KOPT-K1 (cell line): ENCODE data around the gene EFHD1.

Source experiments
- H3K27ac ChIP-seq: fragments of 200-600 bp; sonication (generic); 2 replicates; pipeline ENCODE4 v1.5.1; 2016; ENCODE audit warnings: antibody characterized with exemption, mild to moderate bottlenecking, low read depth, low read length; ENCODE audit not compliant: poor library complexity, severe bottlenecking
- H3K36me3 ChIP-seq: fragments of 200-600 bp; sonication (generic); 2 replicates; pipeline ENCODE4 v1.5.1; 2017; ENCODE audit warnings: antibody characterized with exemption, mild to moderate bottlenecking, low read length, moderate library complexity; ENCODE audit not compliant: insufficient read depth
- H3K9me3 ChIP-seq: fragments of 200-600 bp; sonication (generic); 2 replicates; pipeline ENCODE4 v1.5.1; 2017; ENCODE audit warnings: antibody characterized with exemption, low read length, mild to moderate bottlenecking; ENCODE audit not compliant: insufficient read depth, poor library complexity, severe bottlenecking

Gene EFHD1

GRCh38 chr2:232607011-232607410 is 26.4 kb upstream of the EFHD1 start:
- Histone ChIP-seq H3K27ac (no peak overlapping the region), H3K36me3 (no peaks in the 10 kb centered on the region), H3K9me3 (no peaks in the 10 kb centered on the region)

GRCh38 chr2:232609607-232610006 is 23.8 kb upstream of the EFHD1 start:
- no peaks in the 10 kb centered on the region for H3K9me3 ChIP-seq
- H3K36me3 ChIP-seq: no peaks in the 10 kb centered on the region
- no peak overlapping the region for H3K27ac ChIP-seq

- H3K36me3 ChIP-seq: no peaks in the 10 kb centered on the region
- H3K27ac ChIP-seq: no peak overlapping the region
- no peaks in the 10 kb centered on the region for H3K9me3 ChIP-seq
These were observed 23.3 kb upstream of the EFHD1 start for GRCh38 chr2:232610081-232610480.

DNA sequence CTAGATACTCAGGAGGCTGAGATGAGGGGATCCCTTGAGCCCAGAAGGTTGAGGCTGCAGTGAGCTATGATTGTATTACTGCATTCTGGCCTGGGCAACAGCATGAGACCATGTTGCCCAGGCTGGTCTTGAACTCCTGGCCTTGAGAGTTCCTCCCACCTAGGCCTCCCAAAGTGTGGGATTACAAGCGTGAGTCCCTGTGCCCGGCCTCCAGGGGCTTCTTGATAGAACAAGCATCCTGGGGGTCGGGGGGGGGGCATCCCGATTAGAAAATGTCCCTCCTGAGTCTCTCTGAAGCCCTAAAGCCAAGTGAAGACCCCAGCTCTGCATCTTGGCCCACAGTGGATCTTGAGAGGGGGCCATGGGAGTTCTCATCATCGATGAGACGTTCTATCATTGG is 22.3 kb upstream of the EFHD1 start:
- H3K36me3 ChIP-seq: no peaks in the 10 kb centered on the region
- no peaks in the 10 kb centered on the region for H3K9me3 ChIP-seq
- no peak overlapping the region for H3K27ac ChIP-seq

DNA sequence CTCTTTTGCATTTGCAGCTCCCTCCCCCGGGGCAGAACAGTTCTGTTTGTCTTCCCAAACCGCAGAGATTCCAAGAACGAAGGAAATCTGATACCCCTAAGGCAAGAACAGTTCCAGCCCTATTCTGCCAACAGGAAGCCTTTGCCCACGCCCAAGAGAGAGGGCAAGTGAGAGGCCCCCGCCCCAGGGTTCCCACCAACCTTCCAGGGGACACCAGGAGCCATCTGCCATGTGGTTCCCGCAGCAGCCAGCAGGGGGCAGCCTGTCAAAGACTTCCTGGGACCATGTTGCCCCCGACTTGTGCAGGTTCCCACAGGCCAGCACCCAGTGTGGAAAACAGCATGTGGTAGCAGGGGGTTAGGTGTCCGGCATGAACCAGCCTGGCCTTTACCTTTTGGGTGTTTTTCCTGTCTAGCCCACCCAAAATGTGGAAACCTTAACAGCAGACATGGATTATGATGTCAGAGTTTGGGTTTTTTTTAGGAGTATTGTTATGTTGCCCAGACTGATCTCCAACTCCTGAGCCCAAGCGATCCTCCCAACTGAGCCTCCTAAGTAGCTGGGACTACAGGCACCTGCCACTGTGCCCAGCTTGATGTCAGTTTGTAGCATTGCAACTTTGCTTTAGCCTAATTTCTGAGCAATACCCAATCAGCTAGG is 21.7 kb upstream of the EFHD1 start:
- Histone ChIP-seq H3K36me3 (no peaks in the 10 kb centered on the region), H3K27ac (no peak overlapping the region), H3K9me3 (no peaks in the 10 kb centered on the region)

DNA sequence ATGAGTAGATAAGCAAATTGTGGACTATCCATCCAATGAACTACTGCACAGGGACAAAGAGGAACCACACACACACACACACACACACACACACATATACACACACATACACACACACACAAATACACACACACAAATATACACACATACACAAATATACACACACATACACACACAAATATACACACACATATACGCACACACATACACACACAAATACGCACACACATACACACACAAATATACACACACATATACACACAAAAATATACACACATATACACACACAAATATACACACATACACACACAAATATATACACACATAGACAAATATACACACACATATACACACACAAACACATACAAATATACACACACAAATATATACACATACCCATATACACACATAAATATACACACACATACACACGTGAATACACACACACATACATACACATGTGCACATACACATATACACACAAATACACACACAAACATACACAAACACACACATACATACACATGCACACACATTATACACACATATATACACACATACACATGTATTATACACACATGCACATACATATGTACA is 19.8 kb upstream of the EFHD1 start:
- H3K27ac ChIP-seq: no peak overlapping the region
- no peaks in the 10 kb centered on the region for H3K36me3 ChIP-seq
- no peaks in the 10 kb centered on the region for H3K9me3 ChIP-seq

- Histone ChIP-seq H3K36me3 (no peaks in the 10 kb centered on the region), H3K9me3 (no peaks in the 10 kb centered on the region), H3K27ac (no peak overlapping the region)
These were observed 18.1 kb upstream of the EFHD1 start for GRCh38 chr2:232615339-232615738.

DNA sequence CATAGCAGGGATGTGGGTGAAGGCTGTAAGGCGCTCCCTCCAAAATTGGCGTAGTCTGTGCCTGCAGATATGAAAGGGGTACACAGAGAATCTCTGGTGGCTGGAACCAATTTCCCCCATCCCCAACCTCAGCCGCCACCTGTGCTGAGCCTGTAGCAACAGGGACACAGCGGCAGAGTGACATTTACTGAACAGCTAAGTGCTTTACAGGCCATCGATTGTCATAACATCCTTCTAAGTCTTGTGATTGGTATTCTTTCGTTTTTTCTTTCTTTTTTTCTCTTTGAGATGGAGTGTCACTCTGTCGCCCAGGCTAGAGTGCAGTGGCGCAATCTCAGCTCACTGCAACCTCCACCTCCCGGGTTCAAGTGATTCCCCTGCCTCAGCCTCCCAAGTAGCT is 12.2 kb upstream of the EFHD1 start:
- Histone ChIP-seq H3K36me3 (no peaks in the 10 kb centered on the region), H3K9me3 (no peaks in the 10 kb centered on the region)

DNA sequence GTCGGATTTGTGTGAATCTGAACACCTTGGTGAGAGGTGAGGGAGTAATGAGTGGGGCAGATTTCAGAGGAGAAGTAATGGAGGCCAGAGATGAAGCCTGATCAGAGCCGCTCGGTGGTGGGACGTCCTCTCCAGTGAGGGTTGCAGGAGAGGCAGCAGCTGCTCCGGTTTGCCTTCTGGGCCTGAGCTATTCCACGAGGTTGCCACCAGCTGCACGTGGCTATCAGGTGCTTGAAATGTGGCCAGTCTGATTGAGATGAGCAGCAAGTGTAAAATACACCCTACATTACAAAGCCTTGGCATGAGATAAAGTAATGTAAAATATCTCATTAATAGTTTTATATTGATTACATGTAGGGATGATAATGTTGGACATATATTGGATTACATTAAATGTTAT is 10.8 kb upstream of the EFHD1 start:
- Histone ChIP-seq H3K9me3 (no peaks in the 10 kb centered on the region), H3K27ac (no peak overlapping the region), H3K36me3 (no peaks in the 10 kb centered on the region)

More for the DNA sequence above, 12.2 kb upstream of the EFHD1 start:
- no peak overlapping the region for H3K27ac ChIP-seq

- Histone ChIP-seq H3K9me3 (no peaks in the 10 kb centered on the region), H3K36me3 (no peaks in the 10 kb centered on the region), H3K27ac (no peak overlapping the region)
These were observed 9.3 kb upstream of the EFHD1 start for GRCh38 chr2:232623768-232624765.

- H3K9me3 ChIP-seq: no peaks in the 10 kb centered on the region
- no peak overlapping the region for H3K27ac ChIP-seq
- H3K36me3 ChIP-seq: no peaks in the 10 kb centered on the region
These were observed 6.8 kb upstream of the EFHD1 start for GRCh38 chr2:232626584-232626983.

GRCh38 chr2:232628466-232629128 is 4.8 kb upstream of the EFHD1 start:
- no peaks in the 10 kb centered on the region for H3K36me3 ChIP-seq
- no peak overlapping the region for H3K27ac ChIP-seq
- H3K9me3 ChIP-seq: no peaks in the 10 kb centered on the region

GRCh38 chr2:232629129-232629475 is 4.3 kb upstream of the EFHD1 start:
- H3K9me3 ChIP-seq: no peaks in the 10 kb centered on the region
- H3K36me3 ChIP-seq: no peaks in the 10 kb centered on the region
- no peak overlapping the region for H3K27ac ChIP-seq

DNA sequence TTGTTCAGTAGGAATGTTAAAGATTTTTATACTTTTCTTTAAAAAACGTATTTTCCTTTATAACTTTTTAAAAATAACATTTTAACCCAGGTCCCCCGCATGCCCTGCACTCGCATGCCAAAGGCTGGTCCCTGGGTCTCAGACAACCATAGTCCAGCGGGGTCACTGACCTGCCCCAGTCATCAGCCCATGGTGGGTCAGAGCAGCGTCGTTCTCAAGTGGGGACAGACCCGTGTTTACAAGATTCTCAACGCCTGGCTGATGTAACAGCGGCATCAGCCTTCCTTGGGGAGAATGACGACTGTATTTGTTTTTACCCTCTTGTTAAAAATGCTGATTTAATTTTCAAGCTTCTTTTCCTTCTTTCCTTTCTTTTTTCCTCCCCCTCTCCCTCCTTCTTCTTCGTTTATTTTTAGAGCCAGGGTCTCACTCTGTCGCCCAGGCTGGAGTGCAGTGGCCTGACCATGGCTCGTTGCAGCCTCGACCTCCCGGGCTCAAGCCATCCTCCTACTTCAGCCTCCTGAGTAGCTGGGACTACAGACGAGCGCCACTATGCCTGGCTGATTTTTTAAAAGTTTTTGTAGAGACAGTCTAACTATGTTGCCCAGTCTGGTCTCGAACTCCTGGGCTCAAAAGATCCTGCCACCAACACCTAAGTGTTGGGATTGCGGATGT is 1.0 kb upstream of the EFHD1 start:
- H3K36me3 ChIP-seq: no peaks in the 10 kb centered on the region
- H3K27ac ChIP-seq: no peak overlapping the region

More for the DNA sequence above, 1.0 kb upstream of the EFHD1 start:
- H3K9me3 ChIP-seq: no peaks in the 10 kb centered on the region
